Retinal pigment epithelial cell (primary cell): ENCODE results near the gene PIWIL4.
"Not testable (repeated sequence)": the region's sequence is repeated elsewhere in the genome, so short reads cannot be mapped to it uniquely, and the experiment has no call there.

Experiments
- DNase-seq: peaks from one replicate; pipeline ENCODE4 v3.0.0-alpha.2; 2010; ENCODE audit warnings: low read depth
- H3K4me3 ChIP-seq: 2 replicates; pipeline ENCODE4 v1.5.1; 2011; ENCODE audit warnings: mild to moderate bottlenecking, low read length, control low read depth, moderate library complexity
- CTCF ChIP-seq: conservative IDR thresholded peaks from 2 replicates; pipeline ENCODE4 v1.5.1; 2011; ENCODE audit warnings: low read depth, low read length, control low read depth, inconsistent platforms

The PIWIL4 gene

DNA sequence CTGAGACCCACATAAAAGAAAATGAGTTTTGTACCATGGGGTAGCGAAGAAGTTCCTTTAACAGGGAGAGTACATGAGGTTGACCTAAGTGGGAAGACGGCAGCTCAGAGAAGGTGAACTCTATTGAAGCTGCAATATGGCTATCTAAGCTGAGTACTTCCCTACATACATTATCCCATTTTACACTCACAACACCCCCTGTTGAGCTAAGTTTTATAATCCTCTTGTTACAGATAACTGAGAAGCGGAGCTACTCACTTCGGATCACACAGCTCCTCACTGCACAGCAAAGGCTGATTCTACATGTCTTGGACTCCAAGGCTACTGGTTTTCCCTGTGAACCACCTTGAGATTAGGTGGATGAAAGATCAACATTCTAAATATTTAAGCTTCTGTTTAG lies 8.2 kb upstream of the PIWIL4 start:
- DNase-seq, result no peak
- no peak for TF ChIP-seq CTCF
- no peak overlapping the region for H3K4me3 ChIP-seq

DNA sequence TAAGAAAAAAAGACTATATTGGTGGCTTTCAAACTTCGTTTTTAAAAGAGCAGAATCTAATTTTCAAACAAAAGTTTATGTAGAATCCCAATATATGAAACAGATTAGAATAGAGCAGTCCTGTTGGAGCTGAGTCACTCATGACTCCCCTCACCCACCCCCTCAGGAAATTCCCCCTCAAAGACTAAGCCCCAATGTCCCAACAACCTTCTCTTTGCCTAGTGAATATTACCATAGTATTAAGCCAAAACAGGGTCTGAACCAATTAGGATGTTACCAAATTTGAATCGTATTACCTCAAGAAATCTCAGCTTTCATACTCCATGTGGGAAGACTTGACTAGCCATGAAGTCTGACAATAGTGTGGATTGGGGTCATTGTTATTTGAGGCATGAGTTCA lies 7.8 kb upstream of the PIWIL4 start:
- TF ChIP-seq CTCF, result no peak
- no peak overlapping the region for H3K4me3 ChIP-seq
- no peak for DNase-seq

DNA sequence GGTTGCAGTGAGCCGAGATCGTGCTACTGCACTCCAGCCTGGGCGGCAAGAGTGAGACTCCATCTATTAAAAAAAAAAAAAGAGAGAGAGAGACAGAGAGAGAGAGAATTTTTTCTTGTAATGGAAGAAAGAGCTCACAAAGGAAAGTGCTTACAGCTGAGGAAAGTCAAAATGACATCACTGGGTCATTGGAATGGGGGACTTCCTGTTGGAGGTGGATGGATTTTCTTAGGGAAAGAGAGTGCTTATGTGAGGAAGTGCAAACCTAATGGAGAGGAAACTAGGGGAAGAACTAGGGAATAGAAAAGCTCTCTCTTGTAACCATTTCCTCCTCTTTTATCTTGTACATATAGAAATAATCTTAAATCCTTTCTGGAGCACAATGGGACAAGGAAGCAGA lies 6.3 kb upstream of the PIWIL4 start:
- no peak for DNase-seq
- no peak for TF ChIP-seq CTCF
- no peak overlapping the region for H3K4me3 ChIP-seq

DNA sequence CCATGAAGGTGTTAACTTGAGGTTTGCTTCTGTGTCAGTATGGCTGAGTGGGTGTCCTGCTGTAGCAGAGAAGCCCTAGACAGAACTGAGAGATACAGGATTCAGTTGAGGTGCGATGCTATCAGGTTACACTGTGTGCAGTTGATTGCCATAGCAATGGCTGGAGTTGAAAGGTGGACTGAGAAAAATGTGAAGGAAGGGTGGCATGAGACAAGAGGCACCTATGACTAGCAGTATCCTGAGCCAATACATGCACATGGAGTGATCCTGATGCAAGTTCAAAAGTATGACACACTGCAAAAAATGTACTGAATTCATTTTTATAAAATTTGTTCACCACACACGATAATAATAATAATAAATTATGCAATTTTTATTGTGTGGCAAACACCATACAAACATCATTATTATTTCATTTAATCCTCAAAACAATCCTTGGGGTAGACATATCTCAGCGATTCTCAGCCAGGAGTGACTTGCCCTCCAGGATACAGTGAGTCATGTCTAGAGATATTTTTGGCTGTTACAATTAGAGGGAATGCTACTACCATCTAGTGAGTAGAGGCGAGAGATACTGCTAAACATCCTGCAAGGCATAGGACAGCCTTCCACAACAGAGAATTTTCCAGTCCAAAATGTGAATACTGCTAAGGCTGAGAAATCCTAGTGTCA lies 3.9 kb upstream of the PIWIL4 start:
- TF ChIP-seq CTCF, result peak; percentile 26
- no peak overlapping the region for H3K4me3 ChIP-seq
- DNase-seq, result no peak

DNA sequence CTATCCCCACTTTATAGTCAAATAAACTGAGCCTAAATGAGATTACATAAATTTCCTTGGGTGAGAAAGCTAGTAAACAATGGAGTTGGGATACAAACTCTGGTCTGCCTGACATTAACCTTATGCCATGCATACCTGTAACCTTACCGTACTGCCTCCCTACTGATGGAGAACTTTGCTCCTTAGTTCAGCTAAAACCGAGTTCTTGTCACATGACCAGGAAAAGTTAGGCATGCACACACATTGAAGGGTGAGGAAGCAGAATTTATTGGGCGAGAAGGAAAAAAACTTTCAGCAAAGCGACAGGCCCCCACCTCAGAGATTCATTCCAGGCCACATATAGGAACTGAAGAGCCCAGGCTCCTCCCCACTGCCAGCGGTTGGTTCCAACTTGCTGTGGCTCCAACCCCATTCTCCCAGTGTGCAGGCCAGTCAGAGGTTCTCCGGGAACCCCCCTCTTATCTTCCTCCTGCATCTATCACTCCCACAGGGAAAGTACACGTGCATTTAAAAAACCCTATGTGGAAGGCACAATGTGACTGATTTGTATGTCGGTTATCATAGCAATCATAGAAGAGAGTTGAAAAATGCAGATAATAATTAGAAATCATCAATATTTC lies 3.2 kb upstream of the PIWIL4 start:
- no peak overlapping the region for H3K4me3 ChIP-seq
- no peak for DNase-seq
- TF ChIP-seq CTCF, result no peak

DNA sequence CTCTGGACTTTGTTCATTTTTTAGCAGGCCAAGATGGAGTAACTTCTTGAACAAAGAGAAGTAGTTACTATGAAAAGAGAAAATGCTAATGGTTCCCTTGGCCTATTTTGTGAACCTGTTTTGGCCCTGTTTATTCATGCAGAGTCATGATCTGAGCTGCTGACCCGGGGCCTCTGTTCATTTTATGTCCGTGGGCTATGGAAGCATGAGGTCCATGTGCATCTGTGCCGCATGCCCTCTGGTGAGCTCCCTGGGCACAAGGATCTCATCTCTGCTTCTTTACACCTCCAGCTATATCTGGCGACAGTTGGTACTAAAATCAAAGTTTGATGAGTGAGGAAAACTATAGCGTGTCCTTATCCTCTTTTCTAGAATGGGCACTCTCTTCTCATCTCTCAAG lies 1.0 kb downstream of the PIWIL4 start:
- no peak for DNase-seq
- H3K4me3 ChIP-seq, result no peak overlapping the region
- TF ChIP-seq CTCF, result no peak

DNA sequence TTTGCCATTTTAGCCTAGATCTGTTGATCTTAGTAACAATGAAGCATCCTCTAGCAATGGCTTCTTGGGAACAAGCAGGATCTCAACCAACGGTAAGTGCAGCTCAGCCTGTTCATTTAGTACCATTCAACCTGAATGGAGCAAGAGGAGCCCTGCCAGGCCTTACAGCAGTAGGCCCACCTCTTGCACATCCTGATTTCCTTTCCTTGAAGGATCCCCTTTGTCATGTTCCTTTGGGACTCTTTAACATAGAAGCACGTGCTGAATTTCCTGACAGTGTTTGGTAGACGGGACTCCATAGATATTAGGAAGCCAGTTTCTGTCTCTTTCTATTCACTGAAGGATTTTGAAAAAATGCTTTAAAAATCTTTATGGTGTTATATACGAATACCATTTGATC lies 1.5 kb downstream of the PIWIL4 start:
- no peak for DNase-seq
- H3K4me3 ChIP-seq, result no peak overlapping the region
- TF ChIP-seq CTCF, result no peak

- DNase-seq, H3K4me3 ChIP-seq: not testable (repeated sequence)
These were observed 5.8 kb downstream of the PIWIL4 start for GRCh38 chr11:94572975-94573374.
